GM12878 (cell line): Measurements from ENCODE around the gene DCAF15. TPM values are rescaled to one million over a fixed set of nuclear protein-coding genes. Genes with fewer than 3 reads are reported as not detected.

Source experiments
- ATF2 ChIP-seq: IDR thresholded peaks from 2 replicates; pipeline ENCODE4 v1.6.1; 2012; ENCODE audit warnings: low read length, inconsistent platforms
- BCL11A ChIP-seq: IDR thresholded peaks from 2 replicates; pipeline ENCODE4 v1.6.1; 2011; ENCODE audit warnings: low read depth, low read length
- CBFB ChIP-seq: IDR thresholded peaks from 2 replicates; pipeline ENCODE4 v1.6.1; 2016; ENCODE audit warnings: antibody characterized with exemption, low read depth
- EP300 ChIP-seq, 2 experiments: fragments of 150-350 bp in 1 of 2; IDR thresholded peaks; 2 replicates each; pipeline ENCODE4 v1.6.1; 2011 to 2012; ENCODE audit warnings: low read depth in 2 of 2, low read length in 2 of 2, borderline replicate concordance in 1 of 2, improper control_type of control experiment in 1 of 2, inconsistent platforms in 1 of 2; ENCODE audit not compliant: control insufficient read depth in 1 of 2
- FOS ChIP-seq: IDR thresholded peaks from 3 replicates; pipeline ENCODE4 v1.6.1; 2011; ENCODE audit warnings: borderline replicate concordance; ENCODE audit not compliant: insufficient read length; ENCODE audit errors: extremely low read depth
- IKZF2 ChIP-seq, 2 experiments: fragments of 450-650 bp; IDR thresholded peaks; 2 replicates each; pipeline ENCODE4 v1.6.1; 2017; ENCODE audit warnings: mild to moderate bottlenecking in 2 of 2, moderate library complexity in 2 of 2
- POU2F2 ChIP-seq: IDR thresholded peaks from 3 replicates; pipeline ENCODE4 v1.6.1; 2011; ENCODE audit warnings: low read depth, mild to moderate bottlenecking, low read length, borderline replicate concordance
- SKIL ChIP-seq: fragments of 450-650 bp; IDR thresholded peaks from 2 replicates; pipeline ENCODE4 v1.6.1; 2017; ENCODE audit warnings: mild to moderate bottlenecking, low read depth, inconsistent platforms; ENCODE audit not compliant: poor library complexity, severe bottlenecking
- TARDBP ChIP-seq: IDR thresholded peaks from 2 replicates; pipeline ENCODE4 v1.6.1; 2016; ENCODE audit warnings: borderline replicate concordance
- USF2 ChIP-seq: IDR thresholded peaks from 2 replicates; pipeline ENCODE4 v1.6.1; 2011; ENCODE audit warnings: low read depth, low read length, improper control_type of control experiment, borderline replicate concordance
- WRNIP1 ChIP-seq: IDR thresholded peaks from 2 replicates; pipeline ENCODE4 v1.6.1; 2011; ENCODE audit warnings: low read depth, low read length, improper control_type of control experiment, borderline replicate concordance
- YY1 ChIP-seq: IDR thresholded peaks from 2 replicates; pipeline ENCODE4 v1.6.1; 2011; ENCODE audit warnings: low read depth, mild to moderate bottlenecking, low read length
- polyA plus RNA-seq, 11 experiments: library from polyadenylated mRNA; depleted of rRNA in 4 of 11; unstranded in 6 of 11; stranded (reverse) in 5 of 11; fragments of >200 nt; fragmentation: Nextera tagmentation in 4 of 11; fragmentation: Illumina TruSeq in 1 of 11; extraction: Ambion mirVana in 4 of 11; extraction: Trizol in 1 of 11; gene quantifications; 1 replicate in 1 of 11; 2 replicates in 10 of 11; pipeline versions ENCODE4 v1.2.1 to v1.2.3, GENCODE V29; 2011 to 2016; ENCODE audit warnings: inconsistent platforms in 2 of 11, missing spikeins in 2 of 11, low read depth in 1 of 11
- total RNA-seq, 4 experiments: library from RNA; depleted of rRNA in 3 of 4; stranded (reverse); fragments of >200 nt in 3 of 4; fragmentation: Illumina TruSeq in 1 of 4; extraction: Trizol in 1 of 4; gene quantifications; 2 replicates each; pipeline versions ENCODE4 v1.2.1 to v1.2.3, GENCODE V29; 2013 to 2021
- TF ChIP-seq, protein P1 (sequence below): fragments of 150-350 bp; IDR thresholded peaks from 2 replicates; pipeline ENCODE4 v1.6.1; 2014; ENCODE audit warnings: mild to moderate bottlenecking, low read depth, low read length
- TF ChIP-seq, protein P2 (sequence below): IDR thresholded peaks from 2 replicates; pipeline ENCODE4 v1.6.1; 2011; ENCODE audit warnings: borderline replicate concordance, low read depth, mild to moderate bottlenecking, moderate library complexity, mixed read lengths, low read length; ENCODE audit not compliant: insufficient read depth; ENCODE audit errors: extremely low read length
- TF ChIP-seq, protein P3 (sequence below): fragments of 150-350 bp; IDR thresholded peaks from 2 replicates; pipeline ENCODE4 v1.6.1; 2016; ENCODE audit warnings: low read depth, low read length
- TF ChIP-seq, protein P4 (sequence below): IDR thresholded peaks from 2 replicates; pipeline ENCODE4 v1.6.1; 2011; ENCODE audit warnings: mild to moderate bottlenecking, low read depth, low read length, moderate library complexity; ENCODE audit not compliant: insufficient replicate concordance

DCAF15 gene
- total and polyA plus RNA-seq, 10 of the 15 experiments (the other 5 are each of a cell fraction or from before 2014, with no cell fraction given), result 0.16 to 63.4 (median 26.6) TPM

DNA sequence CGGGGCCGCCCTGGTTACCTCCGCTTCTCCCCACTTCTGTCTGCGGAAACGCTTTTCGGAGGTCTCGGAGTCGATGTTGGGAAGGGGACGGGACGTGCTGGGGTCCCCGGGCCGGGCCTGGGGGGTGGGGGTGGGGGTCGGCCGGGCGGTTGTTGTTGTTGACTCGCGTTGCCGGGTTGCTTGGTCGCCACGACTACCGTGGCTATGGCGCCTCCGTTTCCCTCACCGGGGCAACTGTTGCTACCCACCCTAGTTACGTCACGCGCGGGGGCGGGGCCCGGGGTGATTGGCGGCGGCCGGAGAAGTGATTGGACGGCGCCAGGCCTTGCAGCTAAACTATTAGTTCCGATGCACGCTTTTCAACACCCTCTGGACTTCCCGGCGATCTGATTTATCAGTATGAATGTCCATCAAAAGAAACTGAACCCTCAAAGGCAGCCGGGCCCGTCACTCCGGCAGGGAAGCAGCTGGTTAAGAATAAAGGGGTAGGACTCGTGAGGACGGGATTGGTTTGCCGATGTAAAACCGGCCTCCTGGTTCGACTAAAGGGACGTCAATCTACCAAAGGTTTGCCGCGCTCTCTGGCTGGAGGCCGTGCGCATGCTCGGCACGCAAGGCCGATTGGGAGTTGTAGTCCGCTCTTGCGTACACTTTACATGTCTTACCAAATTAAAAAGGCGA is 53.9 kb downstream of the DCAF15 start, which contains the start of gene RFX1 (continued):
- TF ChIP-seq, protein P1, sequence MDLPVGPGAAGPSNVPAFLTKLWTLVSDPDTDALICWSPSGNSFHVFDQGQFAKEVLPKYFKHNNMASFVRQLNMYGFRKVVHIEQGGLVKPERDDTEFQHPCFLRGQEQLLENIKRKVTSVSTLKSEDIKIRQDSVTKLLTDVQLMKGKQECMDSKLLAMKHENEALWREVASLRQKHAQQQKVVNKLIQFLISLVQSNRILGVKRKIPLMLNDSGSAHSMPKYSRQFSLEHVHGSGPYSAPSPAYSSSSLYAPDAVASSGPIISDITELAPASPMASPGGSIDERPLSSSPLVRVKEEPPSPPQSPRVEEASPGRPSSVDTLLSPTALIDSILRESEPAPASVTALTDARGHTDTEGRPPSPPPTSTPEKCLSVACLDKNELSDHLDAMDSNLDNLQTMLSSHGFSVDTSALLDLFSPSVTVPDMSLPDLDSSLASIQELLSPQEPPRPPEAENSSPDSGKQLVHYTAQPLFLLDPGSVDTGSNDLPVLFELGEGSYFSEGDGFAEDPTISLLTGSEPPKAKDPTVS, result peak; percentile 72
- peak in 1 of 2 experiments; percentile 53; a peak in 2 of 4 replicates for TF ChIP-seq IKZF2 (IDR thresholded peaks at IDR 0.05)
- TF ChIP-seq, protein P2, sequence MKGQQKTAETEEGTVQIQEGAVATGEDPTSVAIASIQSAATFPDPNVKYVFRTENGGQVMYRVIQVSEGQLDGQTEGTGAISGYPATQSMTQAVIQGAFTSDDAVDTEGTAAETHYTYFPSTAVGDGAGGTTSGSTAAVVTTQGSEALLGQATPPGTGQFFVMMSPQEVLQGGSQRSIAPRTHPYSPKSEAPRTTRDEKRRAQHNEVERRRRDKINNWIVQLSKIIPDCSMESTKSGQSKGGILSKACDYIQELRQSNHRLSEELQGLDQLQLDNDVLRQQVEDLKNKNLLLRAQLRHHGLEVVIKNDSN, result peak; percentile 23
- TF ChIP-seq, protein P3, sequence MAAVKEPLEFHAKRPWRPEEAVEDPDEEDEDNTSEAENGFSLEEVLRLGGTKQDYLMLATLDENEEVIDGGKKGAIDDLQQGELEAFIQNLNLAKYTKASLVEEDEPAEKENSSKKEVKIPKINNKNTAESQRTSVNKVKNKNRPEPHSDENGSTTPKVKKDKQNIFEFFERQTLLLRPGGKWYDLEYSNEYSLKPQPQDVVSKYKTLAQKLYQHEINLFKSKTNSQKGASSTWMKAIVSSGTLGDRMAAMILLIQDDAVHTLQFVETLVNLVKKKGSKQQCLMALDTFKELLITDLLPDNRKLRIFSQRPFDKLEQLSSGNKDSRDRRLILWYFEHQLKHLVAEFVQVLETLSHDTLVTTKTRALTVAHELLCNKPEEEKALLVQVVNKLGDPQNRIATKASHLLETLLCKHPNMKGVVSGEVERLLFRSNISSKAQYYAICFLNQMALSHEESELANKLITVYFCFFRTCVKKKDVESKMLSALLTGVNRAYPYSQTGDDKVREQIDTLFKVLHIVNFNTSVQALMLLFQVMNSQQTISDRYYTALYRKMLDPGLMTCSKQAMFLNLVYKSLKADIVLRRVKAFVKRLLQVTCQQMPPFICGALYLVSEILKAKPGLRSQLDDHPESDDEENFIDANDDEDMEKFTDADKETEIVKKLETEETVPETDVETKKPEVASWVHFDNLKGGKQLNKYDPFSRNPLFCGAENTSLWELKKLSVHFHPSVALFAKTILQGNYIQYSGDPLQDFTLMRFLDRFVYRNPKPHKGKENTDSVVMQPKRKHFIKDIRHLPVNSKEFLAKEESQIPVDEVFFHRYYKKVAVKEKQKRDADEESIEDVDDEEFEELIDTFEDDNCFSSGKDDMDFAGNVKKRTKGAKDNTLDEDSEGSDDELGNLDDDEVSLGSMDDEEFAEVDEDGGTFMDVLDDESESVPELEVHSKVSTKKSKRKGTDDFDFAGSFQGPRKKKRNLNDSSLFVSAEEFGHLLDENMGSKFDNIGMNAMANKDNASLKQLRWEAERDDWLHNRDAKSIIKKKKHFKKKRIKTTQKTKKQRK, result peak; percentile 99
- 0 out of 3 replicates have a peak, but pooled peaks have one; percentile 15 for TF ChIP-seq POU2F2
- peak; percentile 85 for TF ChIP-seq YY1
- peak; percentile 54; the same call in 1 of the 2 replicates for TF ChIP-seq CBFB
- TF ChIP-seq BCL11A, result no peak
- TF ChIP-seq WRNIP1, result no peak
- no peak for TF ChIP-seq USF2
- TF ChIP-seq FOS, result peak; percentile 99
- peak; percentile 100 for TF ChIP-seq SKIL
- TF ChIP-seq, protein P4, sequence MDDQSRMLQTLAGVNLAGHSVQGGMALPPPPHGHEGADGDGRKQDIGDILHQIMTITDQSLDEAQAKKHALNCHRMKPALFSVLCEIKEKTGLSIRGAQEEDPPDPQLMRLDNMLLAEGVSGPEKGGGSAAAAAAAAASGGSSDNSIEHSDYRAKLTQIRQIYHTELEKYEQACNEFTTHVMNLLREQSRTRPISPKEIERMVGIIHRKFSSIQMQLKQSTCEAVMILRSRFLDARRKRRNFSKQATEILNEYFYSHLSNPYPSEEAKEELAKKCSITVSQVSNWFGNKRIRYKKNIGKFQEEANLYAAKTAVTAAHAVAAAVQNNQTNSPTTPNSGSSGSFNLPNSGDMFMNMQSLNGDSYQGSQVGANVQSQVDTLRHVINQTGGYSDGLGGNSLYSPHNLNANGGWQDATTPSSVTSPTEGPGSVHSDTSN, result peak; percentile 99
- peak; percentile 63 for TF ChIP-seq TARDBP
- peak in 1 of 2 experiments; percentile 79; a peak in 1 of 4 replicates for TF ChIP-seq EP300 (IDR thresholded peaks at IDR 0.05; ENCODE audit: borderline replicate concordance in 1 of 2, control insufficient read depth in 1 of 2, low read depth in 2 of 2, low read length in 2 of 2)
- no peak for TF ChIP-seq ATF2
